Activated T-helper 1 cell treated with anti-CD3 and anti-CD28 coated beads, Interleukin-12 subunit alpha, Interleukin-12 subunit beta, Interleukin-2, Interleukin-4 antibody, amounts not matched to agents 30 ng/mL and 10 ng/mL and 1 ng/mL, durations not matched to agents 14 hours and 24 hours and 36 hours (primary cell): ENCODE results near the gene PLEK2. TPM values are rescaled to one million over a fixed set of nuclear protein-coding genes. Genes with fewer than 3 reads are reported as not detected.
"Not testable (repeated sequence)": the region's sequence is repeated elsewhere in the genome, so short reads cannot be mapped to it uniquely, and the experiment has no call there.

Source experiments
- DNase-seq: peaks from one replicate; pipeline ENCODE4 v3.0.0; 2021; ENCODE audit warnings: low spot score
- H3K27ac Mint-ChIP-seq: one replicate; pipeline ENCODE4 v1.8.0; 2021; ENCODE audit warnings: mild to moderate bottlenecking, mixed read lengths
- H3K27me3 Mint-ChIP-seq: one replicate; pipeline ENCODE4 v1.8.0; 2022; ENCODE audit warnings: mild to moderate bottlenecking, moderate library complexity, mixed read lengths; ENCODE audit not compliant: insufficient read depth
- H3K36me3 Mint-ChIP-seq: one replicate; pipeline ENCODE4 v1.8.0; 2021; ENCODE audit warnings: low read depth, mixed read lengths
- H3K4me1 Mint-ChIP-seq: one replicate; pipeline ENCODE4 v1.8.0; 2021; ENCODE audit warnings: low read depth, mixed read lengths
- H3K4me3 Mint-ChIP-seq: one replicate; pipeline ENCODE4 v1.8.0; 2021; ENCODE audit warnings: mild to moderate bottlenecking, moderate library complexity, mixed read lengths
- H3K9me3 Mint-ChIP-seq: one replicate; pipeline ENCODE4 v1.8.0; 2021; ENCODE audit warnings: mixed read lengths
- intact Hi-C: fragments of 100-400 bp; cut with micrococcal nuclease; formaldehyde crosslinking; loops from one replicate; pipeline ENCODE4 v1.15.1; 2024
- total RNA-seq: library from RNA; stranded (reverse); gene quantifications from 2 replicates; pipeline ENCODE4 v1.2.3, GENCODE V29; 2022

PLEK2 gene
- total RNA-seq, 1 donor from 2014 or later, result 0.57 TPM

GRCh38 chr14:67409461-67409860 lies 2.5 kb downstream of the PLEK2 start:
- Mint-ChIP-seq H3K27ac (no peak overlapping the region), H3K4me3 (no peak overlapping the region), H3K27me3 (peaks cover 23% of the 10 kb centered on the region), H3K9me3 (no peaks in the 10 kb centered on the region), H3K4me1 (peaks cover 13% of the 10 kb centered on the region), H3K36me3 (no peaks in the 10 kb centered on the region)
- intact Hi-C loops, result no loop called here
- DNase-seq, result no peak

GRCh38 chr14:67408122-67408801 lies 3.7 kb downstream of the PLEK2 start:
- intact Hi-C loops, result not testable (repeated sequence)

GRCh38 chr14:67405771-67406170 lies 6.2 kb downstream of the PLEK2 start:
- no peak for DNase-seq
- Mint-ChIP-seq H3K27me3 (peaks cover 11% of the 10 kb centered on the region), H3K36me3 (no peaks in the 10 kb centered on the region), H3K27ac (no peak overlapping the region), H3K4me3 (no peak overlapping the region), H3K9me3 (no peaks in the 10 kb centered on the region), H3K4me1 (no peaks in the 10 kb centered on the region)
- intact Hi-C loops, result no loop called here

More at GRCh38 chr14:67408122-67408801, 3.7 kb downstream of the PLEK2 start:
- H3K4me3 Mint-ChIP-seq, H3K9me3 Mint-ChIP-seq, H3K36me3 Mint-ChIP-seq, H3K27ac Mint-ChIP-seq, H3K4me1 Mint-ChIP-seq, DNase-seq: not testable (repeated sequence)
- H3K27me3 Mint-ChIP-seq, result peaks cover 23% of the 10 kb centered on the region

GRCh38 chr14:67400434-67400833 lies 11.5 kb downstream of the PLEK2 start:
- Mint-ChIP-seq H3K4me1 (no peaks in the 10 kb centered on the region), H3K4me3 (no peak overlapping the region), H3K27ac (no peak overlapping the region), H3K27me3 (peaks cover 14% of the 10 kb centered on the region), H3K36me3 (no peaks in the 10 kb centered on the region), H3K9me3 (no peaks in the 10 kb centered on the region)
- no peak for DNase-seq
- intact Hi-C loops, result no loop called here

GRCh38 chr14:67397536-67397935 lies 14.4 kb downstream of the PLEK2 start:
- H3K27me3 Mint-ChIP-seq, result peaks cover 14% of the 10 kb centered on the region
- H3K4me1 Mint-ChIP-seq, result no peaks in the 10 kb centered on the region
- H3K4me3 Mint-ChIP-seq, result no peak overlapping the region
- H3K36me3 Mint-ChIP-seq, result no peaks in the 10 kb centered on the region
- H3K9me3 Mint-ChIP-seq, result no peaks in the 10 kb centered on the region
- intact Hi-C loops, result no loop called here
- no peak for DNase-seq
- no peak overlapping the region for H3K27ac Mint-ChIP-seq

GRCh38 chr14:67396381-67396970 lies 15.5 kb downstream of the PLEK2 start:
- no peak overlapping the region for H3K4me3 Mint-ChIP-seq
- no peak for DNase-seq
- H3K36me3 Mint-ChIP-seq, result no peaks in the 10 kb centered on the region
- no peaks in the 10 kb centered on the region for H3K9me3 Mint-ChIP-seq
- peaks cover 14% of the 10 kb centered on the region for H3K27me3 Mint-ChIP-seq
- H3K27ac Mint-ChIP-seq, result no peak overlapping the region
- H3K4me1 Mint-ChIP-seq, result peaks cover under 1% of the 10 kb centered on the region
- intact Hi-C loops, result no loop called here

- no peak for DNase-seq
- intact Hi-C loops, result no loop called here
- H3K36me3 Mint-ChIP-seq, result no peaks in the 10 kb centered on the region
- no peak overlapping the region for H3K4me3 Mint-ChIP-seq
- no peak overlapping the region for H3K27ac Mint-ChIP-seq
- peaks cover 15% of the 10 kb centered on the region for H3K27me3 Mint-ChIP-seq
- peaks cover 7% of the 10 kb centered on the region for H3K4me1 Mint-ChIP-seq
- H3K9me3 Mint-ChIP-seq, result no peaks in the 10 kb centered on the region
Observed at GRCh38 chr14:67395876-67396189, 16.1 kb downstream of the PLEK2 start.

- H3K4me1 Mint-ChIP-seq, result peaks cover 11% of the 10 kb centered on the region
- peaks cover 11% of the 10 kb centered on the region for H3K27me3 Mint-ChIP-seq
- intact Hi-C loops, result no loop called here
- no peak overlapping the region for H3K4me3 Mint-ChIP-seq
- no peak overlapping the region for H3K27ac Mint-ChIP-seq
- DNase-seq, result no peak
- no peaks in the 10 kb centered on the region for H3K36me3 Mint-ChIP-seq
- no peaks in the 10 kb centered on the region for H3K9me3 Mint-ChIP-seq
Observed at GRCh38 chr14:67395086-67395875, 16.7 kb downstream of the PLEK2 start.

GRCh38 chr14:67393689-67394088 lies 18.3 kb downstream of the PLEK2 start:
- no peak overlapping the region for H3K4me3 Mint-ChIP-seq
- peaks cover 11% of the 10 kb centered on the region for H3K4me1 Mint-ChIP-seq
- DNase-seq, result no peak
- no peak overlapping the region for H3K27ac Mint-ChIP-seq
- H3K9me3 Mint-ChIP-seq, result no peaks in the 10 kb centered on the region
- no peaks in the 10 kb centered on the region for H3K36me3 Mint-ChIP-seq
- peaks cover 5% of the 10 kb centered on the region for H3K27me3 Mint-ChIP-seq
- intact Hi-C loops, result no loop called here

- H3K27ac Mint-ChIP-seq, result no peak overlapping the region
- H3K36me3 Mint-ChIP-seq, result no peaks in the 10 kb centered on the region
- H3K4me1 Mint-ChIP-seq, result peaks cover 11% of the 10 kb centered on the region
- H3K9me3 Mint-ChIP-seq, result no peaks in the 10 kb centered on the region
- H3K4me3 Mint-ChIP-seq, result no peak overlapping the region
- DNase-seq, result no peak
- H3K27me3 Mint-ChIP-seq, result peaks cover 2% of the 10 kb centered on the region
- intact Hi-C loops, result no loop called here
Observed at GRCh38 chr14:67392800-67393199, 19.2 kb downstream of the PLEK2 start.

- peaks cover 2% of the 10 kb centered on the region for H3K27me3 Mint-ChIP-seq
- peaks cover 2% of the 10 kb centered on the region for H3K36me3 Mint-ChIP-seq
- no peaks in the 10 kb centered on the region for H3K9me3 Mint-ChIP-seq
- DNase-seq, result no peak
- no peak overlapping the region for H3K4me3 Mint-ChIP-seq
- intact Hi-C loops, result no loop called here
- H3K4me1 Mint-ChIP-seq, result peaks cover 11% of the 10 kb centered on the region
- no peak overlapping the region for H3K27ac Mint-ChIP-seq
Observed at GRCh38 chr14:67392123-67392522, 19.8 kb downstream of the PLEK2 start.

- H3K27ac Mint-ChIP-seq, result no peak overlapping the region
- H3K27me3 Mint-ChIP-seq, result peaks cover 2% of the 10 kb centered on the region
- peaks cover 8% of the 10 kb centered on the region for H3K36me3 Mint-ChIP-seq
- no peak for DNase-seq
- H3K4me1 Mint-ChIP-seq, result peaks cover 11% of the 10 kb centered on the region
- H3K9me3 Mint-ChIP-seq, result no peaks in the 10 kb centered on the region
- intact Hi-C loops, result no loop called here
- no peak overlapping the region for H3K4me3 Mint-ChIP-seq
Observed at GRCh38 chr14:67391268-67391667, 20.7 kb downstream of the PLEK2 start.

- Mint-ChIP-seq H3K27me3 (peaks cover 2% of the 10 kb centered on the region), H3K4me1 (peaks cover 11% of the 10 kb centered on the region), H3K36me3 (peaks cover 14% of the 10 kb centered on the region), H3K4me3 (no peak overlapping the region), H3K27ac (no peak overlapping the region), H3K9me3 (no peaks in the 10 kb centered on the region)
- DNase-seq, result no peak
- intact Hi-C loops, result no loop called here
Observed at GRCh38 chr14:67389811-67390534, 22.0 kb downstream of the PLEK2 start.
